SK-N-SH (cell line): Measurements from ENCODE around the gene GMPR. TPM values are rescaled to one million over a fixed set of nuclear protein-coding genes. Genes with fewer than 3 reads are reported as not detected.

Experiments used
- CTCF ChIA-PET: fragments of 300-600, 350-600 bp; formaldehyde crosslinking; extraction: SDS; loops from one replicate; lab custom pipeline; 2021; lab: Yijun Ruan, JAX
- POLR2A ChIA-PET: fragments of 350-600 bp; sonication (Branson Sonifier 250); formaldehyde crosslinking; extraction: SDS; loops from one replicate; lab custom pipeline; 2020; ENCODE audit warnings: antibody characterized with exemption, inconsistent platforms; lab: Yijun Ruan, JAX
- DNase-seq: peaks from one replicate; pipeline ENCODE4 v3.0.0; 2012
- H2AFZ ChIP-seq: fragments of 200-600 bp; sonication (generic); 2 replicates; pipeline ENCODE4 v1.8.1; 2016; ENCODE audit warnings: antibody characterized with exemption, mild to moderate bottlenecking, low read depth
- H3F3A ChIP-seq: fragments of 200-600 bp; sonication (generic); replicated peaks from 2 replicates; pipeline ENCODE3; 2016; ENCODE audit warnings: antibody characterized with exemption, mild to moderate bottlenecking; ENCODE audit not compliant: insufficient read depth
- H3K27ac ChIP-seq, 2 experiments: fragments of 200-500 bp in 1 of 2; fragments of 200-600 bp in 1 of 2; sonication (Bioruptor generic) in 1 of 2; sonication (generic), shearing (Covaris generic) in 1 of 2; 2 replicates each; pipeline versions ENCODE4 v1.5.1 to v1.6.1; 2014 to 2016; ENCODE audit warnings: low read depth in 2 of 2, inconsistent platforms in 1 of 2, low read length in 1 of 2, mild to moderate bottlenecking in 1 of 2, mixed read lengths in 1 of 2
- H3K27me3 ChIP-seq: fragments of 200-600 bp; sonication (generic), shearing (Covaris generic); 2 replicates; pipeline ENCODE4 v1.6.1; 2016; ENCODE audit warnings: mixed run types; ENCODE audit not compliant: insufficient read depth
- H3K36me3 ChIP-seq, 2 experiments: fragments of 200-500 bp in 1 of 2; fragments of 200-600 bp in 1 of 2; sonication (Bioruptor generic) in 1 of 2; sonication (generic) in 1 of 2; replicated peaks in 1 of 2; 2 replicates each; pipeline versions ENCODE3 to v1.5.1; 2014 to 2016; ENCODE audit warnings: low read length in 1 of 2, mild to moderate bottlenecking in 1 of 2; ENCODE audit not compliant: insufficient read depth in 2 of 2, control insufficient read depth in 1 of 2
- H3K4me1 ChIP-seq, 2 experiments: fragments of 200-500 bp in 1 of 2; fragments of 200-600 bp in 1 of 2; sonication (Bioruptor generic) in 1 of 2; sonication (generic), shearing (Covaris generic) in 1 of 2; 2 replicates each; pipeline versions ENCODE4 v1.5.1 to v1.6.1; 2014 to 2016; ENCODE audit warnings: low read depth in 1 of 2, low read length in 1 of 2, mixed run types in 1 of 2; ENCODE audit not compliant: insufficient read depth in 2 of 2, control insufficient read depth in 1 of 2
- H3K4me2 ChIP-seq: fragments of 200-600 bp; sonication (generic), shearing (Covaris generic); 2 replicates; pipeline ENCODE4 v1.6.1; 2017; ENCODE audit warnings: mixed run types
- H3K4me3 ChIP-seq, 2 experiments: fragments of 200-500 bp in 1 of 2; fragments of 200-600 bp in 1 of 2; sonication (Bioruptor generic) in 1 of 2; sonication (generic), shearing (Covaris generic) in 1 of 2; 2 replicates each; pipeline versions ENCODE4 v1.5.1 to v1.8.1; 2014 to 2016; ENCODE audit warnings: low read depth in 2 of 2, inconsistent platforms in 1 of 2, low read length in 1 of 2, mild to moderate bottlenecking in 1 of 2, mixed read lengths in 1 of 2, moderate library complexity in 1 of 2
- H3K79me2 ChIP-seq: fragments of 200-600 bp; sonication (generic); 2 replicates; pipeline ENCODE4 v1.8.1; 2017; ENCODE audit warnings: mild to moderate bottlenecking; ENCODE audit not compliant: insufficient read depth
- H3K9ac ChIP-seq: fragments of 200-600 bp; sonication (generic); 2 replicates; pipeline ENCODE4 v1.6.1; 2017; ENCODE audit warnings: mixed run types
- H3K9me2 ChIP-seq: fragments of 200-600 bp; sonication (generic); 2 replicates; pipeline ENCODE4 v1.6.1; 2017; ENCODE audit warnings: mixed run types
- H3K9me3 ChIP-seq: fragments of 200-600 bp; sonication (generic); 2 replicates; pipeline ENCODE4 v1.6.1; 2017; ENCODE audit warnings: mixed run types, mild to moderate bottlenecking, moderate library complexity
- H4K20me1 ChIP-seq: fragments of 200-600 bp; sonication (generic); 2 replicates; pipeline ENCODE4 v1.6.1; 2017; ENCODE audit warnings: mild to moderate bottlenecking, mixed run types; ENCODE audit not compliant: insufficient read depth
- CHD2 ChIP-seq: fragments of 150-350 bp; IDR thresholded peaks from 2 replicates; pipeline ENCODE4 v1.6.1; 2018; ENCODE audit warnings: low read length; ENCODE audit not compliant: partially characterized antibody
- ELF1 ChIP-seq: IDR thresholded peaks from 2 replicates; pipeline ENCODE4 v1.4.0; 2012
- EZH2phosphoT487 ChIP-seq: fragments of 200-600 bp; sonication (generic); IDR thresholded peaks from 2 replicates; pipeline ENCODE4 v1.6.1; 2017; ENCODE audit warnings: low read depth, mixed run types, mild to moderate bottlenecking, antibody characterized with exemption, moderate library complexity, borderline replicate concordance
- FOXM1 ChIP-seq: IDR thresholded peaks from 2 replicates; pipeline ENCODE4 v1.4.0; 2012; ENCODE audit warnings: low read depth, mild to moderate bottlenecking
- JUND ChIP-seq: IDR thresholded peaks from 2 replicates; pipeline ENCODE4 v1.4.0; 2012
- NRF1 ChIP-seq: IDR thresholded peaks from 2 replicates; pipeline ENCODE4 v1.6.1; 2012; ENCODE audit warnings: low read depth, mild to moderate bottlenecking, low read length
- RCOR1 ChIP-seq: fragments of 150-350 bp; IDR thresholded peaks from 2 replicates; pipeline ENCODE4 v1.6.1; 2017; ENCODE audit warnings: antibody characterized with exemption, low read length
- SMC3 ChIP-seq: IDR thresholded peaks from 2 replicates; pipeline ENCODE4 v1.6.1; 2012; ENCODE audit warnings: low read depth, low read length, improper control_type of control experiment
- TEAD4 ChIP-seq: IDR thresholded peaks from 2 replicates; pipeline ENCODE4 v1.4.0; 2012; ENCODE audit warnings: mild to moderate bottlenecking, borderline replicate concordance; ENCODE audit not compliant: insufficient read depth
- YY1 ChIP-seq: IDR thresholded peaks from 2 replicates; pipeline ENCODE4 v1.4.0; 2012; ENCODE audit warnings: low read depth, mild to moderate bottlenecking
- WGBS: methylation state at CpG from one replicate; pipeline ENCODE4 v1.1.6; 2017; ENCODE audit warnings: low lambda C conversion rate; 5-methylcytosine and 5-hydroxymethylcytosine counted together
- polyA plus RNA-seq, 3 experiments: library from polyadenylated mRNA; depleted of rRNA; stranded (reverse); fragments of >200 nt; gene quantifications; 2 replicates each; pipeline ENCODE4 v1.2.3, GENCODE V29; 2012
- TF ChIP-seq, protein P1 (sequence below): fragments of 150-350 bp; IDR thresholded peaks from 2 replicates; pipeline ENCODE4 v1.6.1; 2016; ENCODE audit warnings: mild to moderate bottlenecking, low read depth, low read length
- TF ChIP-seq, protein P2 (sequence below): fragments of 150-350 bp; IDR thresholded peaks from 2 replicates; pipeline ENCODE4 v1.6.1; 2017; ENCODE audit warnings: antibody characterized with exemption, low read length, low read depth, borderline replicate concordance

Gene GMPR
- polyA plus RNA-seq, 1 of the 3 experiments (the other 2 are of a cell fraction): 21.0 TPM

- DNase-seq: no peak
- H3K27me3 ChIP-seq: no peaks in the 10 kb centered on the region
- no peak overlapping the region for H3K4me2 ChIP-seq
- no peaks in the 10 kb centered on the region for H3K9me3 ChIP-seq
- no peaks in the 10 kb centered on the region for H3K4me1 ChIP-seq
- no peaks in the 10 kb centered on the region for H3F3A ChIP-seq
- H4K20me1 ChIP-seq: no peaks in the 10 kb centered on the region
- H3K4me3 ChIP-seq: no peak overlapping the region
- H3K9me2 ChIP-seq: no peaks in the 10 kb centered on the region
- ChIA-PET POLR2A (no interaction called here), CTCF (interaction anchor here (1.7 kb wide), 1 partner anchor 22 kb away, joined by 5 read pairs; no protein-coding TSS in a partner anchor)
- no peak overlapping the region for H3K9ac ChIP-seq
- H3K79me2 ChIP-seq: no peaks in the 10 kb centered on the region
- H3K36me3 ChIP-seq: peaks cover 0 to 8% of the 10 kb centered on the region in 2 experiments
- no peak overlapping the region for H2AFZ ChIP-seq
- no peak overlapping the region for H3K27ac ChIP-seq
- no peak for TF ChIP-seq CHD2
- TF ChIP-seq, all 33 proteins: peak for 0
- 95% methylated on average over 10 of the region's 15 CpGs for WGBS
Observed at GRCh38 chr6:16295060-16295459, 56.7 kb downstream of the GMPR start.

DNA sequence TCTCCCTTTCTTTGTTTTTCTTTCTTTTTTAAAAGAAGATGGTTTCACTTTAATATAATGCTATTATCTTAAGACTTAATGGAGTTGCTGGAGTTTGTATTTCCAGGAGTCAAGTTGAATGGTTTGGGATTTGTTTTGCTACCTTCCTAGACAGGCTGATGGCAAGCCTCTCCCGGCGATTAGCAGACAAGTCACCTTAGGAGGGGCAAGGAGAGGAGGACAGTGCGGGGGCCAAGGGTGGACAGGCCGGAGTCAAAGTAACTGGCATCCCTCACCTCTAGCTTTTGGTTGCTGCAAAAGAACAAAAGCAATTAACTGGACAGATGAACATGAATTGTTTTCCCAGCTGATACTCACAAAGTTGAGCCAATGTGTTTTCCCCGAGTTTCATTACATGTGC lies 57.1 kb downstream of the GMPR start:
- no peaks in the 10 kb centered on the region for H3F3A ChIP-seq
- H2AFZ ChIP-seq: no peak overlapping the region
- H3K4me1 ChIP-seq: no peaks in the 10 kb centered on the region
- ChIA-PET POLR2A (no interaction called here), CTCF (interaction anchor here (1.7 kb wide), 1 partner anchor 22 kb away, joined by 5 read pairs; no protein-coding TSS in a partner anchor)
- no peak overlapping the region for H3K4me2 ChIP-seq
- no peak for DNase-seq
- WGBS: 87% methylated on average over 5 of the region's 5 CpGs
- no peaks in the 10 kb centered on the region for H3K27me3 ChIP-seq
- no peaks in the 10 kb centered on the region for H3K9me2 ChIP-seq
- H3K4me3 ChIP-seq: no peak overlapping the region
- TF ChIP-seq YY1: no peak
- TF ChIP-seq ELF1: no peak
- no peak for TF ChIP-seq JUND
- no peak for TF ChIP-seq EZH2phosphoT487
- no peak for TF ChIP-seq TEAD4
- no peak for TF ChIP-seq FOXM1
- TF ChIP-seq, protein P1, sequence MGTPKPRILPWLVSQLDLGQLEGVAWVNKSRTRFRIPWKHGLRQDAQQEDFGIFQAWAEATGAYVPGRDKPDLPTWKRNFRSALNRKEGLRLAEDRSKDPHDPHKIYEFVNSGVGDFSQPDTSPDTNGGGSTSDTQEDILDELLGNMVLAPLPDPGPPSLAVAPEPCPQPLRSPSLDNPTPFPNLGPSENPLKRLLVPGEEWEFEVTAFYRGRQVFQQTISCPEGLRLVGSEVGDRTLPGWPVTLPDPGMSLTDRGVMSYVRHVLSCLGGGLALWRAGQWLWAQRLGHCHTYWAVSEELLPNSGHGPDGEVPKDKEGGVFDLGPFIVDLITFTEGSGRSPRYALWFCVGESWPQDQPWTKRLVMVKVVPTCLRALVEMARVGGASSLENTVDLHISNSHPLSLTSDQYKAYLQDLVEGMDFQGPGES: no peak
- TF ChIP-seq, protein P2, sequence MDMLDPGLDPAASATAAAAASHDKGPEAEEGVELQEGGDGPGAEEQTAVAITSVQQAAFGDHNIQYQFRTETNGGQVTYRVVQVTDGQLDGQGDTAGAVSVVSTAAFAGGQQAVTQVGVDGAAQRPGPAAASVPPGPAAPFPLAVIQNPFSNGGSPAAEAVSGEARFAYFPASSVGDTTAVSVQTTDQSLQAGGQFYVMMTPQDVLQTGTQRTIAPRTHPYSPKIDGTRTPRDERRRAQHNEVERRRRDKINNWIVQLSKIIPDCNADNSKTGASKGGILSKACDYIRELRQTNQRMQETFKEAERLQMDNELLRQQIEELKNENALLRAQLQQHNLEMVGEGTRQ: no peak
- TF ChIP-seq NRF1: no peak
- no peak for TF ChIP-seq RCOR1
- TF ChIP-seq SMC3: no peak
- no peak overlapping the region for H3K27ac ChIP-seq
- no peaks in the 10 kb centered on the region for H3K9me3 ChIP-seq
- no peak overlapping the region for H3K9ac ChIP-seq
- no peaks in the 10 kb centered on the region for H3K79me2 ChIP-seq
- peaks cover 0 to 9% of the 10 kb centered on the region in 2 experiments for H3K36me3 ChIP-seq
- no peaks in the 10 kb centered on the region for H4K20me1 ChIP-seq
